IMR-90 (cell line): ENCODE measurements around the gene FNDC3B.

ENCODE experiments used
- CEBPB ChIP-seq: IDR thresholded peaks from 2 replicates; pipeline ENCODE4 v1.6.1; 2012; ENCODE audit warnings: low read depth, low read length, improper control_type of control experiment
- FOS ChIP-seq: fragments of 150-350 bp; IDR thresholded peaks from 2 replicates; pipeline ENCODE4 v1.6.1; 2016; ENCODE audit warnings: low read depth, low read length
- MAZ ChIP-seq: IDR thresholded peaks from 2 replicates; pipeline ENCODE4 v1.6.1; 2012; ENCODE audit warnings: low read depth, mild to moderate bottlenecking, low read length, improper control_type of control experiment, moderate library complexity, borderline replicate concordance
- MXI1 ChIP-seq: IDR thresholded peaks from 2 replicates; pipeline ENCODE4 v1.6.1; 2012; ENCODE audit warnings: low read depth, mild to moderate bottlenecking, low read length, moderate library complexity, borderline replicate concordance
- POLR2A ChIP-seq: IDR thresholded peaks from 2 replicates; pipeline ENCODE4 v1.6.1; 2012; ENCODE audit warnings: mild to moderate bottlenecking, low read depth, low read length
- RCOR1 ChIP-seq: IDR thresholded peaks from 2 replicates; pipeline ENCODE4 v1.6.1; 2012; ENCODE audit warnings: mild to moderate bottlenecking, low read length, improper control_type of control experiment; ENCODE audit not compliant: insufficient replicate concordance
- SMC3 ChIP-seq: fragments of 150-350 bp; IDR thresholded peaks from 2 replicates; pipeline ENCODE4 v1.6.1; 2016; ENCODE audit warnings: low read depth, mild to moderate bottlenecking, antibody characterized with exemption, low read length, moderate library complexity
- TF ChIP-seq, protein P1 (sequence below): conservative IDR thresholded peaks from 2 replicates; pipeline ENCODE4 v1.5.1; 2012; ENCODE audit warnings: mild to moderate bottlenecking, low read depth, low read length, improper control_type of control experiment

- TF ChIP-seq RCOR1 (no peak), CEBPB (no peak), SMC3 (no peak), POLR2A (no peak), MAZ (no peak), MXI1 (no peak), FOS (no peak)
- TF ChIP-seq, protein P1, sequence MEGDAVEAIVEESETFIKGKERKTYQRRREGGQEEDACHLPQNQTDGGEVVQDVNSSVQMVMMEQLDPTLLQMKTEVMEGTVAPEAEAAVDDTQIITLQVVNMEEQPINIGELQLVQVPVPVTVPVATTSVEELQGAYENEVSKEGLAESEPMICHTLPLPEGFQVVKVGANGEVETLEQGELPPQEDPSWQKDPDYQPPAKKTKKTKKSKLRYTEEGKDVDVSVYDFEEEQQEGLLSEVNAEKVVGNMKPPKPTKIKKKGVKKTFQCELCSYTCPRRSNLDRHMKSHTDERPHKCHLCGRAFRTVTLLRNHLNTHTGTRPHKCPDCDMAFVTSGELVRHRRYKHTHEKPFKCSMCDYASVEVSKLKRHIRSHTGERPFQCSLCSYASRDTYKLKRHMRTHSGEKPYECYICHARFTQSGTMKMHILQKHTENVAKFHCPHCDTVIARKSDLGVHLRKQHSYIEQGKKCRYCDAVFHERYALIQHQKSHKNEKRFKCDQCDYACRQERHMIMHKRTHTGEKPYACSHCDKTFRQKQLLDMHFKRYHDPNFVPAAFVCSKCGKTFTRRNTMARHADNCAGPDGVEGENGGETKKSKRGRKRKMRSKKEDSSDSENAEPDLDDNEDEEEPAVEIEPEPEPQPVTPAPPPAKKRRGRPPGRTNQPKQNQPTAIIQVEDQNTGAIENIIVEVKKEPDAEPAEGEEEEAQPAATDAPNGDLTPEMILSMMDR: no peak
These were observed 126.9 kb downstream of the FNDC3B start for GRCh38 chr3:172166261-172166660.
